ENCODE results near the gene STK39.

Gene STK39

DNA sequence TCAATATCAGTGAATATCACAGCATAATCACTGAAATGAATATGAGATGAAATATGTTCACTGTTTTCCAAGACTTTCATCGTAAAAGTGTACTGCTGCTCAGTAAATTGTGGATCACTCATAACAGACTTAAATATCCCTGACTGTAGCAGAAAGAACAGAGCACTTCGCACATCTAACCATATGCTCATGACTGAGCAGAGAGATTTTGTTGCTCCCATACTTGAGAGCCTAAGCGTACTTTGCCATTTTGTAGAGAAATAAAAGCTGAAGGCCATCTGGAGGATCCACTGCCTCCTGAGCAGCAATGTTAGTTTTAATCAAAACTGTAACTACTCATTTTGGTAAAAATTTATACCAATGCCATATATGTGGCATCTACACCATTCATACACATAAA lies 243.5 kb downstream of the STK39 start:
- DNase-seq (ENCODE audit: low read depth in 2 of 2) = no peak

DNA sequence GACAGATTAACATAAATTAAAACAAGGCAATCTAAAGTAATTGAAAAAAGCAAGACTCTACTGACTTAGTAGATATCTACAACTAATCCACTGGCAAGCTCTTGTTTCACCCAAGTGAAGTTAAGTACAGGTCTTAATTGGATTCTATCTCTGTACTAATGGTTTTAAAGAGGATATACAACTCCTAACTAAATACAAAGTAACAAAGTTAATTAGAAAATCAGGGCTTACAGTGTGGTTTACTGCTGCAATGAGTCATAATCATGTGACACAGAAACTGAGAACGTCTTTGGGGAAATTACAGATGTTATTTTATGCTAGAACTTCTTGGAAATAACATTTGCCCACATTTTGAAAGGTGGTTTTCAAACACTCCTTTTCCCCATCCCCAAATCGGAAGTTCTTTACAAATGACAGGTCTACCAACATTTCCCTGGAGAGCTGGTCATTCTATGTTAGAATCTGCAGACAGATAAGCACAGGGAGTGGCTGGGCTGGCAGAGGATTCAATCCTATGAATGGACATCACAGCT lies 245.3 kb downstream of the STK39 start:
- no peak for DNase-seq (ENCODE audit: low read depth in 2 of 2)

DNA sequence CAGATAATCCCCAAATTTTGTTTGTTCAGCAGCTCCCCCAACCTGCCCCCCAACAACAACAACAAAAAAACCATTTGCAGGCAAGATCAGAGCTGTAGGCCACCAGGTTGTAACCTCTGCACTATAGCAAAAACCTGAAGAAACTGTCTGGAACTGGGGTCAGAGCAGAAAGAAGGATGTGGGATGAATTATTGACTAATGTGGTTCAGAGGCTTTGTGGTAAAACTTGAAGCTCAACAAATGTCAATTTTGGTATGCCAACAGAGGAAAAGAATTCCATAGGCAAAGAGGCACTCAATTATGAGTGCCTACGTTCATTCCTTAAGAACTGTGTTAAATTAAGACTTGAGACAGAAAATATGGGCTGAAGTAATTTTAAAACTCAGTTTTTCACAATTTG lies 255.1 kb downstream of the STK39 start:
- no peak for DNase-seq (ENCODE audit: low read depth in 2 of 2)

GRCh38 chr2:167990062-167990461 lies 257.3 kb downstream of the STK39 start:
- no peak for DNase-seq (ENCODE audit: low read depth in 2 of 2)

DNA sequence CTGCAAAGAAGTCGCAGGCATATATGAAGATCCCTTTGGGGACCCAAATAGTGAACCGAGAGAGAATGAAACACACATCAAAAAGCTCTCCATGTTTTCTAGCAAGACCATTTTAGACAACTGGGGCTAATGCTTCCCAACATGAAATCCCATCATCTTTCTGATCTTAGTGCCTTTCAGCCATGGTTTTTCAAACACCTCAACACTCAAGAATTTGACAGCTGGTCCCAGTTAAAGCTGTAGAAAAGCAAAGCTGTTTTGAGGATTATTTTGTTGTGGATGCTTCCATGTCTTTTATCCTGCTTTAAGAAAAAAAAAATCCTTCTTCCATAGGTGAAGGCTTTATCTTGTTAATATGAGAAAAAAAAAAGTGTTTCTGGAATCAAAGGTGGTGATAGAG lies 259.1 kb downstream of the STK39 start:
- DNase-seq (ENCODE audit: low read depth in 2 of 2) = no peak

DNA sequence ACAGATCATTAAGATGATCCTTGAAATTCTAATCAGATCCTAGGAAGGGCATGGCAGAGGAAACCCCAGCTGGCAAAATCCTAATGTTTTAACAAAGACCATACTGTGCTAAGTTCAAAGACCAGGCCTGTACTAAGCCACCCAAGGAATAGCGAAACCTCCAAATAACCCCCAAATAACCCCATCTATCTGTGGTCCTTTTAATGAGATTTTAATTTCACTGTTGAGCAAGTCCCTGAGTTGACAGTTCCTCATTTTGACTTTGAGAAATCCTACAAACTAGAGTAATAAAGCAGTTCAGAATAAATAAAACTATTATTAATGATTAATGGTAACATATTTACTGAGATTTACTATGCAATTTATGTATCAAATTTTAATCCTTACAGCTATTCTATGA lies 259.8 kb downstream of the STK39 start:
- DNase-seq (ENCODE audit: low read depth in 2 of 2) = no peak

- no peak for DNase-seq (ENCODE audit: low read depth in 2 of 2)
These were observed 260.4 kb downstream of the STK39 start for GRCh38 chr2:167987026-167987425.

DNA sequence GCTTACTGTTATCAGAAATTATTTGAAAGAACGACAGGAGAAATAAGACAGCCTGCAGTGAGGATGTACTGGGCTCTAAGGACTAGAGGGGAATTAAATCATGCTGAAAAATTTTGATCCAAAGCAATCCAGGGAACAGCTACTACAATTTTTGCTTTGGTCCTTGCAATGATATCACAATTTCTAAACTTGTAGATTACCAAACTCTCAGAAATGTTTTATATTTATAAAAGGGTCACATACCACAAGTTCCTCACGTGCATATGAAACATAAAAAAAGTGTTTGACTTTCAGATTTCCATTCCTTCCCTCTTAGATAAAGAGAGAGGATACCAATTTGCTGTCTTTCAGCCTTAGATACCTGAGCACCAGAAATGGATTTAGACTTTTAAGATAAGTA lies 261.2 kb downstream of the STK39 start:
- DNase-seq (ENCODE audit: low read depth in 2 of 2) = no peak

- no peak for DNase-seq (ENCODE audit: low read depth in 2 of 2)
These were observed 265.4 kb downstream of the STK39 start for GRCh38 chr2:167981945-167982344.

DNA sequence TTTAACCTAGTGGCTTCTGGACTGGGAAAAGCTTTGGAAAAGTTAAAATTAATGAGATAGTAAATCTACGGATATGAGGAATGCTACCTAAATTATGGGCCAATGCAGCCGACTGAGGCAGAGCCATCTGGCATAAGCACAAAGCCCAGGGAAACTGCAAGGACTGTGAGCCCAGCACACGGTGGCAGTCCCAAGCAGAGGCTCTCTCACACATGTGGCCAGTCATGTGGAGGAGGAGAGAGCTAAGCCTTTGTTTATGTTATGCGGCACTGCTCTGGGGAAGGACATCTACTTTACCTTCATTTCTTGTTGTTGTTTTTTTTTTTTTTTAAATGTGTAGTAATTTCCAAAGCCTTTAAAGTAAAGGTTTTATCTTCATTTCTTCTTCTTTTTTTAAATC lies 267.0 kb downstream of the STK39 start:
- no peak for DNase-seq (ENCODE audit: low read depth in 2 of 2)

- DNase-seq (ENCODE audit: low read depth in 2 of 2) = no peak
These were observed 274.6 kb downstream of the STK39 start for GRCh38 chr2:167972746-167973145.

GRCh38 chr2:167972020-167972419 lies 275.4 kb downstream of the STK39 start:
- DNase-seq (ENCODE audit: low read depth in 2 of 2) = no peak

DNA sequence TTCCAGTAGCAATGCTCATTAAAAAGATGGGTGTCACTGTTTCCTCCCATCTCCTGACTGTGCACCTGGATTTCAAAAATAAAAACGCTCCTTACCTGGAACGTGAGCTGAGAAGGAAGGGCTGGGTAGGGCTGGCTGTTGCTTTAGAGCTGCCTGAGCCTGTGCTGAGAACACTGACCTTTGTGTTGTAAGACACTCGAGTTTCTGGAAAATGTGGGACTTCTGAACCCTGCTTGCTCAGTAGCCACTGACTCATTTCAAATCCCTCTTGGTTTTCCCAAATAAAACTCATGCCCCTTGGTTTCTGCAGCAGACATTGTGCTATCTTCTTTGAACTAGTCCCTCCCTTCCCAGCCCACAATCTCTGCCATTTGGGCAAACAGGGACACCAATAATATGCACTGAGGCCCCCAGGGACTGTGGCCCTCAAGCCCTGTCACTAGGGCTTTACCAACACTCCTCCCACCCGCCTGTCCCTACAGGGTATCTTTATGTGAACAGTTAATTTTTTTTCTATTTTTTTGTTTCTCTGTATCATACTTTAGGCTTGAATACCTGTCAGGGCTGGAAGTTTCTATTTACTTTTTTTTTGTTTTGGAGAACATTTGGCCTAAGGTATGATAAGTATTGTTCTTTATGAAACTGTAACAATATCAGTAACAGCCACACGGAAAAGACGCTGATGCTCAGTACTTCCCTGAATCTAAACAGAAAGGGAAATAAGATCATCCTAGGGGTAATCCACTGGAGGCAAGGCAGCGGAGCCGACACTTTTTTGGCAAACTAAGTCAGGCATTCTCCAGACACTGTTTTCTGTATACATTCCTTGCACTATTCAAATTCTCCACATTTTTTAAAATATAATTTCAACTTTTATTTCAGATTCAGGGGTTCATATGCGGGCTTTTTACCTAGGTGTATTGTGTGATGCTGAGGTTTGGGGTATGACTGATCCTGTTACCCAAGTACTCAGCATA lies 280.2 kb downstream of the STK39 start:
- DNase-seq (ENCODE audit: low read depth in 2 of 2) = no peak

GRCh38 chr2:167965907-167966761 lies 281.3 kb downstream of the STK39 start:
- DNase-seq (ENCODE audit: low read depth in 2 of 2) = no peak

- DNase-seq (ENCODE audit: low read depth in 2 of 2) = no peak
These were observed 282.6 kb downstream of the STK39 start for GRCh38 chr2:167964650-167965413.

DNA sequence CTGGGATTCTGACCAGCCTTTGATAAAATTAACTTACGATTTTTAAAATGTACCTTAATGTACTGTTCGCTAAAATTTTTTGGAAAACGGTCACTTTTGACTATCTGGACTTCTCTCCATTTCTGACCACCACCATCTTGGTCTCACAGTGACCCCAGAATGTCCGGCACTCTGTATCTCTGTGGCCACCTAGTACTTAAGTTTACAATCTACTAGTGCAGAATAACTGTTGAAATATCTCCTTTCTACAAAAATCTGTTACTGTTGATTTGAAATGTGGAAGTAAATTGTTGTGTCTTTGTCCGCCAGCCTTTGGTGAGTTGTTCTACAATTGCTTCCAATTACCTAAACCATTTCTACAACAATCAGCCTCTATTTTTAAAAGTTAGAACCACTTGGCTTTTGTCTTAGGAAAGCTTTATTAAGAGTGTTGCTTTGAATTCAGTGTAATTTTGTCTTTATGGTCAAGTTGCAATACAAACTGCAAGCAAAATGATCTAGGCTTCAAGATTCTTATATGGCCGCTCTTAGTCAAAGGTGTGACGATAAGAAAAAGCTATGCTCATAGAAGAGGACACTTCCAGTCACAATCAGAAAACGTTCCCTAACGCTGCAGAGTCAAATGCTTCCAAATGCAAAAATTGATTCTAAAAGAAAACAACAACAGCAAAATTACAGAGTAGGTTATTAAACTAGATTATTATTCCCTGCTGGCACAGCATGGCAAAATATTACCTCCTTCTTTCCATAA lies 283.3 kb downstream of the STK39 start:
- DNase-seq (ENCODE audit: low read depth in 2 of 2) = no peak

- no peak for DNase-seq (ENCODE audit: low read depth in 2 of 2)
These were observed 284.8 kb downstream of the STK39 start for GRCh38 chr2:167962436-167963226.

GRCh38 chr2:167961536-167962048 lies 285.8 kb downstream of the STK39 start:
- DNase-seq (ENCODE audit: low read depth in 2 of 2) = no peak

DNA sequence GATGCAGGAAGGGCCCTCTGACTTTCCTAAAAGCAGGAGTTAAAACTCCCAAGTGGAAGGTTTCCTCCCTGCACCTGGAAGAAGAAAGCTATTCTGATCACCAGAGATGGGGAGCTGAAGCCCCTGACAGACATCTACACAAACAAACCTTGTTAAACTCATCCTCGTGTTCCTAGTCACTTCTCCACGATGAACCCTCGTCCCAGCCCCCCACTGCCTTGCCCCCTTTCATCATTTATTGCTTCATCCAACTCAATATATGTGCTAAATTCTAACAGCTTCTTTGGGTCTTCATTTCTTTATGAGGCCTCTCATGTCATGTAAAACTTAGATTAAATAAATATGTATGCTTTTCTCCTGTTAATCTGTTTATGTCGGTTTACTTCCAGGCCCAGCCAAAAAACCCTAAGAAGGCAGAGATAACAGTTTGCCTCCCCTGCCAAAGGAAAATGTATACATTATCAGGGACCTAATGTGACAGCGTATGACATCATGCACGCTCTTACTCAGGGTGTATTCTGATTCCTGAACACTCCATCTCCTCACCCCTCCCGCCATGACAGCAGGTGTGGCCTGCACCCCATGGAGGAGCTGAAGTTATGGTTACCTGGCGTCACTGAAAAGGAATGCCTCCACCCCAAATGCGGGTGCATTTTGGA lies 287.2 kb downstream of the STK39 start:
- DNase-seq (ENCODE audit: low read depth in 2 of 2) = no peak

Data from stimulated activated CD8-positive, alpha-beta memory T cell treated with anti-CD3 and anti-CD28 coated beads, Interleukin-15, amount 100 ng/mL, for 48 hours (primary cell).